GM12801 (cell line): ENCODE results near the gene INSR.

ENCODE experiments used
- CTCF ChIP-seq: IDR thresholded peaks from one replicate; pipeline ENCODE4 v1.5.1; 2011; ENCODE audit warnings: control low read depth; ENCODE audit not compliant: insufficient read length; ENCODE audit errors: extremely low read depth

The INSR gene

GRCh38 chr19:7191946-7192691, 102.1 kb downstream of the INSR start:
- TF ChIP-seq CTCF, result no peak

- TF ChIP-seq CTCF, result no peak
Measured at GRCh38 chr19:7188698-7189629, 105.2 kb downstream of the INSR start.

GRCh38 chr19:7187605-7188339, 106.4 kb downstream of the INSR start:
- TF ChIP-seq CTCF, result no peak

- no peak for TF ChIP-seq CTCF
Measured at GRCh38 chr19:7182489-7182888, 111.7 kb downstream of the INSR start.

- no peak for TF ChIP-seq CTCF
Measured at GRCh38 chr19:7179917-7180306, 114.3 kb downstream of the INSR start.

- no peak for TF ChIP-seq CTCF
Measured at GRCh38 chr19:7177926-7178325, 116.3 kb downstream of the INSR start.

GRCh38 chr19:7176792-7177191, 117.4 kb downstream of the INSR start:
- TF ChIP-seq CTCF, result no peak
